Liver (tissue), 9 donors: ENCODE data around the gene ERBB4. TPM values are rescaled to one million over a fixed set of nuclear protein-coding genes. Genes with fewer than 3 reads are reported as not detected.

Experiments used
- DNase-seq: peaks from one replicate; pipeline ENCODE4 v3.0.0-alpha.2; 2017; ENCODE audit warnings: low spot score
- H3K27ac ChIP-seq, 2 donors: one replicate each; pipeline ENCODE4 v1.7.0; 2013; ENCODE audit warnings: inconsistent platforms in 2 of 2, low read length in 2 of 2, control low read depth in 1 of 2, low read depth in 1 of 2, mild to moderate bottlenecking in 1 of 2
- H3K27me3 ChIP-seq, 4 donors: one replicate each; pipeline versions ENCODE4 v1.6.1 to v1.7.0; 2013; ENCODE audit warnings: low read length in 3 of 4, inconsistent platforms in 1 of 4, mild to moderate bottlenecking in 1 of 4, moderate library complexity in 1 of 4; ENCODE audit not compliant: control insufficient read depth in 4 of 4, insufficient read depth in 4 of 4
- H3K36me3 ChIP-seq, 4 donors: one replicate each; pipeline versions ENCODE4 v1.6.1 to v1.7.0; 2013; ENCODE audit warnings: low read length in 3 of 4, mild to moderate bottlenecking in 3 of 4, low read depth in 1 of 4, moderate library complexity in 1 of 4; ENCODE audit not compliant: control insufficient read depth in 4 of 4, insufficient read depth in 3 of 4
- H3K4me1 ChIP-seq, 4 donors: one replicate each; pipeline versions ENCODE4 v1.6.1 to v1.7.0; 2013; ENCODE audit warnings: low read length in 3 of 4, mild to moderate bottlenecking in 3 of 4, moderate library complexity in 1 of 4; ENCODE audit not compliant: control insufficient read depth in 4 of 4, insufficient read depth in 4 of 4
- H3K4me3 ChIP-seq, 3 donors: one replicate each; pipeline versions ENCODE4 v1.6.1 to v1.7.0; 2013; ENCODE audit warnings: low read length in 3 of 3, control low read depth in 1 of 3, low read depth in 1 of 3, mild to moderate bottlenecking in 1 of 3
- H3K9ac ChIP-seq, 2 donors: one replicate each; pipeline ENCODE4 v1.7.0; 2013; ENCODE audit warnings: low read length in 2 of 2, mild to moderate bottlenecking in 2 of 2, moderate library complexity in 2 of 2, control low read depth in 1 of 2, low read depth in 1 of 2
- H3K9me3 ChIP-seq, 4 donors: one replicate each; pipeline versions ENCODE4 v1.6.1 to v1.7.0; 2013; ENCODE audit warnings: low read length in 3 of 4; ENCODE audit not compliant: control insufficient read depth in 4 of 4
- FOXA2 ChIP-seq: IDR thresholded peaks from 2 replicates; pipeline ENCODE4 v1.6.1; 2016; ENCODE audit warnings: antibody characterized with exemption
- GABPA ChIP-seq, 2 donors: IDR thresholded peaks in 1 of 2; conservative IDR thresholded peaks in 1 of 2; 2 replicates each; pipeline ENCODE4 v1.6.1; 2016; ENCODE audit warnings: antibody characterized with exemption in 2 of 2, mild to moderate bottlenecking in 1 of 2, moderate library complexity in 1 of 2
- HNF4A ChIP-seq, 2 donors: conservative IDR thresholded peaks; 2 replicates each; pipeline ENCODE4 v1.6.1; 2016; ENCODE audit warnings: antibody characterized with exemption in 2 of 2, mild to moderate bottlenecking in 2 of 2
- HNF4G ChIP-seq: IDR thresholded peaks from 2 replicates; pipeline ENCODE4 v1.6.1; 2016; ENCODE audit warnings: antibody characterized with exemption
- JUND ChIP-seq, 2 donors: IDR thresholded peaks; 2 replicates each; pipeline ENCODE4 v1.6.1; 2016; ENCODE audit warnings: antibody characterized with exemption in 2 of 2
- NR2F2 ChIP-seq: IDR thresholded peaks from 2 replicates; pipeline ENCODE4 v1.6.1; 2016; ENCODE audit warnings: antibody characterized with exemption
- RAD21 ChIP-seq, 2 donors: IDR thresholded peaks; 2 replicates each; pipeline ENCODE4 v1.6.1; 2016; ENCODE audit warnings: antibody characterized with exemption in 2 of 2, mild to moderate bottlenecking in 2 of 2
- RXRA ChIP-seq, 2 donors: IDR thresholded peaks; 2 replicates each; pipeline ENCODE4 v1.6.1; 2017 to 2018; ENCODE audit warnings: antibody characterized with exemption in 2 of 2, mild to moderate bottlenecking in 1 of 2
- SP1 ChIP-seq: IDR thresholded peaks from 2 replicates; pipeline ENCODE4 v1.6.1; 2018; ENCODE audit warnings: antibody characterized with exemption, mild to moderate bottlenecking
- TAF1 ChIP-seq: conservative IDR thresholded peaks from 2 replicates; pipeline ENCODE4 v1.6.1; 2016; ENCODE audit warnings: antibody characterized with exemption, mild to moderate bottlenecking
- YY1 ChIP-seq: IDR thresholded peaks from 2 replicates; pipeline ENCODE4 v1.6.1; 2016; ENCODE audit warnings: antibody characterized with exemption, mild to moderate bottlenecking
- WGBS: extraction: QIAGEN DNeasy Blood & Tissue Kit; methylation state at CpG from one replicate; pipeline ENCODE4 v1.1.7; 2013; 5-methylcytosine and 5-hydroxymethylcytosine counted together
- polyA plus RNA-seq, 2 donors: library from polyadenylated mRNA; stranded (reverse) in 1 of 2; unstranded in 1 of 2; fragments of 200-250 nt in 1 of 2; fragments of >200 nt in 1 of 2; fragmentation: Nextera tagmentation in 1 of 2; extraction: Ambion mirVana in 1 of 2; gene quantifications; one replicate each; pipeline versions ENCODE4 v1.2.1 to v1.2.3, GENCODE V29; 2013 to 2015
- total RNA-seq, 2 donors: library from RNA; depleted of rRNA; stranded (reverse); fragments of >200 nt; gene quantifications; one replicate each; pipeline ENCODE4 v1.2.3, GENCODE V29; 2014
- TF ChIP-seq, protein P1 (sequence below): IDR thresholded peaks from 2 replicates; pipeline ENCODE4 v1.6.1; 2016; ENCODE audit warnings: antibody characterized with exemption
- TF ChIP-seq, protein P2 (sequence below): IDR thresholded peaks from 2 replicates; pipeline ENCODE4 v1.6.1; 2016; ENCODE audit warnings: antibody characterized with exemption
- TF ChIP-seq, protein P3 (sequence below): IDR thresholded peaks from 2 replicates; pipeline ENCODE4 v1.6.1; 2016; ENCODE audit warnings: antibody characterized with exemption, mild to moderate bottlenecking
- TF ChIP-seq, protein P4 (sequence below): fragments of 150-350 bp; IDR thresholded peaks from 2 replicates; pipeline ENCODE4 v1.5.1; 2017; ENCODE audit warnings: improper control_type of control experiment, low read depth, low read length; ENCODE audit not compliant: missing input control
- donor health status: healthy.
- donor health status: healthy.
- donor health status: healthy.
- donor health status: healthy.
- donor health status: healthy.

Gene ERBB4
- total and polyA plus RNA-seq, 4 donors: 0.03 to 0.42 TPM; not detected in 2

DNA sequence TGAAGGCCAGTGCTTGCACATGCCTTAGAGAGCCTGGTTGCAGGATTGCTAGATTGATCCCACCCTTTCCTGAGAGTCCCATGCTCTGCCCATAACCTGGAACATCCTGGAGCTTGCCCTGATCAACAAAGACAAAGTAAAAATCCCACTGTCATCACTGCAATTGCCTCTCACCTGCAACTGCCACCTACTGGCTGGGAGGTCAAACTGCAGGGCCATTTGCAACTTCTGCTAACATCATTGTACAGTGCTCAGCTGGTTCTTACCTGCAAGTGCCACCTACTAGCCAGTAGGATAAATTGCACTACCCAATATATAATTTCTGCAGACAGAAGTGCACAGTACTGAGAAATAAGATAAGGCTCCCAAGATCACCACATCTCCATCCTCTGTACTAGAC is 1034.7 kb downstream of the ERBB4 start:
- no peak overlapping the region for H3K9ac ChIP-seq
- DNase-seq: no peak
- no peaks in the 10 kb centered on the region for H3K4me1 ChIP-seq
- peaks cover 0 to 6% (median 3%) of the 10 kb centered on the region in 4 donors for H3K9me3 ChIP-seq
- TF ChIP-seq, protein P1, sequence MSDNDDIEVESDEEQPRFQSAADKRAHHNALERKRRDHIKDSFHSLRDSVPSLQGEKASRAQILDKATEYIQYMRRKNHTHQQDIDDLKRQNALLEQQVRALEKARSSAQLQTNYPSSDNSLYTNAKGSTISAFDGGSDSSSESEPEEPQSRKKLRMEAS: no peak
- TF ChIP-seq JUND (IDR thresholded peaks at IDR 0.05) (no peak), NR2F2 (no peak), HNF4G (no peak), RAD21 (IDR thresholded peaks at IDR 0.05) (no peak), TAF1 (no peak), RXRA (IDR thresholded peaks at IDR 0.05) (no peak), HNF4A (conservative IDR thresholded peaks at IDR 0.05) (no peak), FOXA2 (no peak), YY1 (no peak), GABPA (IDR thresholded peaks at IDR 0.05 in 1 of 2, conservative IDR thresholded peaks at IDR 0.05 in 1 of 2) (no peak)
- TF ChIP-seq, protein P2, sequence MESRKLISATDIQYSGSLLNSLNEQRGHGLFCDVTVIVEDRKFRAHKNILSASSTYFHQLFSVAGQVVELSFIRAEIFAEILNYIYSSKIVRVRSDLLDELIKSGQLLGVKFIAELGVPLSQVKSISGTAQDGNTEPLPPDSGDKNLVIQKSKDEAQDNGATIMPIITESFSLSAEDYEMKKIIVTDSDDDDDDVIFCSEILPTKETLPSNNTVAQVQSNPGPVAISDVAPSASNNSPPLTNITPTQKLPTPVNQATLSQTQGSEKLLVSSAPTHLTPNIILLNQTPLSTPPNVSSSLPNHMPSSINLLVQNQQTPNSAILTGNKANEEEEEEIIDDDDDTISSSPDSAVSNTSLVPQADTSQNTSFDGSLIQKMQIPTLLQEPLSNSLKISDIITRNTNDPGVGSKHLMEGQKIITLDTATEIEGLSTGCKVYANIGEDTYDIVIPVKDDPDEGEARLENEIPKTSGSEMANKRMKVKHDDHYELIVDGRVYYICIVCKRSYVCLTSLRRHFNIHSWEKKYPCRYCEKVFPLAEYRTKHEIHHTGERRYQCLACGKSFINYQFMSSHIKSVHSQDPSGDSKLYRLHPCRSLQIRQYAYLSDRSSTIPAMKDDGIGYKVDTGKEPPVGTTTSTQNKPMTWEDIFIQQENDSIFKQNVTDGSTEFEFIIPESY: no peak
- TF ChIP-seq, protein P3, sequence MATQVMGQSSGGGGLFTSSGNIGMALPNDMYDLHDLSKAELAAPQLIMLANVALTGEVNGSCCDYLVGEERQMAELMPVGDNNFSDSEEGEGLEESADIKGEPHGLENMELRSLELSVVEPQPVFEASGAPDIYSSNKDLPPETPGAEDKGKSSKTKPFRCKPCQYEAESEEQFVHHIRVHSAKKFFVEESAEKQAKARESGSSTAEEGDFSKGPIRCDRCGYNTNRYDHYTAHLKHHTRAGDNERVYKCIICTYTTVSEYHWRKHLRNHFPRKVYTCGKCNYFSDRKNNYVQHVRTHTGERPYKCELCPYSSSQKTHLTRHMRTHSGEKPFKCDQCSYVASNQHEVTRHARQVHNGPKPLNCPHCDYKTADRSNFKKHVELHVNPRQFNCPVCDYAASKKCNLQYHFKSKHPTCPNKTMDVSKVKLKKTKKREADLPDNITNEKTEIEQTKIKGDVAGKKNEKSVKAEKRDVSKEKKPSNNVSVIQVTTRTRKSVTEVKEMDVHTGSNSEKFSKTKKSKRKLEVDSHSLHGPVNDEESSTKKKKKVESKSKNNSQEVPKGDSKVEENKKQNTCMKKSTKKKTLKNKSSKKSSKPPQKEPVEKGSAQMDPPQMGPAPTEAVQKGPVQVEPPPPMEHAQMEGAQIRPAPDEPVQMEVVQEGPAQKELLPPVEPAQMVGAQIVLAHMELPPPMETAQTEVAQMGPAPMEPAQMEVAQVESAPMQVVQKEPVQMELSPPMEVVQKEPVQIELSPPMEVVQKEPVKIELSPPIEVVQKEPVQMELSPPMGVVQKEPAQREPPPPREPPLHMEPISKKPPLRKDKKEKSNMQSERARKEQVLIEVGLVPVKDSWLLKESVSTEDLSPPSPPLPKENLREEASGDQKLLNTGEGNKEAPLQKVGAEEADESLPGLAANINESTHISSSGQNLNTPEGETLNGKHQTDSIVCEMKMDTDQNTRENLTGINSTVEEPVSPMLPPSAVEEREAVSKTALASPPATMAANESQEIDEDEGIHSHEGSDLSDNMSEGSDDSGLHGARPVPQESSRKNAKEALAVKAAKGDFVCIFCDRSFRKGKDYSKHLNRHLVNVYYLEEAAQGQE: no peak
- TF ChIP-seq, protein P4, sequence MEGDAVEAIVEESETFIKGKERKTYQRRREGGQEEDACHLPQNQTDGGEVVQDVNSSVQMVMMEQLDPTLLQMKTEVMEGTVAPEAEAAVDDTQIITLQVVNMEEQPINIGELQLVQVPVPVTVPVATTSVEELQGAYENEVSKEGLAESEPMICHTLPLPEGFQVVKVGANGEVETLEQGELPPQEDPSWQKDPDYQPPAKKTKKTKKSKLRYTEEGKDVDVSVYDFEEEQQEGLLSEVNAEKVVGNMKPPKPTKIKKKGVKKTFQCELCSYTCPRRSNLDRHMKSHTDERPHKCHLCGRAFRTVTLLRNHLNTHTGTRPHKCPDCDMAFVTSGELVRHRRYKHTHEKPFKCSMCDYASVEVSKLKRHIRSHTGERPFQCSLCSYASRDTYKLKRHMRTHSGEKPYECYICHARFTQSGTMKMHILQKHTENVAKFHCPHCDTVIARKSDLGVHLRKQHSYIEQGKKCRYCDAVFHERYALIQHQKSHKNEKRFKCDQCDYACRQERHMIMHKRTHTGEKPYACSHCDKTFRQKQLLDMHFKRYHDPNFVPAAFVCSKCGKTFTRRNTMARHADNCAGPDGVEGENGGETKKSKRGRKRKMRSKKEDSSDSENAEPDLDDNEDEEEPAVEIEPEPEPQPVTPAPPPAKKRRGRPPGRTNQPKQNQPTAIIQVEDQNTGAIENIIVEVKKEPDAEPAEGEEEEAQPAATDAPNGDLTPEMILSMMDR: no peak
- H3K36me3 ChIP-seq: no peaks in the 10 kb centered on the region
- no peak overlapping the region for H3K4me3 ChIP-seq
- H3K27ac ChIP-seq: no peak overlapping the region
- H3K27me3 ChIP-seq: peaks cover 0 to 2% (median 0%) of the 10 kb centered on the region in 4 donors

DNA sequence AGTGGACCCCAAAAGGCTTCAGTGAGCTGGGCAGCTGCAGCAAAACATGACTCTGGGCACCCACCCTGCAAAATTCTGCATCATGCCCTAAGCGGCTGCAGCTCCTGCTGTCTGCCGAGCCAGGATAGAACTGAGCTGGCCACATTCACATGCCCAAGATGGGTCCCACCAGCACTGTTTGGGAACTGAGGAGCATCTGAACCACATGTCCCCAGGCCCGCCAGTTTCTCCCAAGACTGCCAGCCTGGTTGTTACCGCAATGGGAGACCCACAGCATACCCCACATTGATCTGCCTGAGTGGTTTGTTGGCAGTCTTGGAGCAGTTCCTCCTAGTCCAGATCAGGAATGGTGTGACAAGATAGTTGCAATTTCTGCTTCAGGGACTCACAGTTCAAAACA is 1035.4 kb downstream of the ERBB4 start:
- no peaks in the 10 kb centered on the region for H3K4me1 ChIP-seq
- no peak overlapping the region for H3K27ac ChIP-seq
- no peak overlapping the region for H3K4me3 ChIP-seq
- H3K9ac ChIP-seq: no peak overlapping the region
- H3K27me3 ChIP-seq: peaks cover 0 to 2% (median 0%) of the 10 kb centered on the region in 4 donors
- 85% methylated on average over 4 of the region's 4 CpGs for WGBS
- DNase-seq: no peak
- peaks cover 0 to 6% (median 3%) of the 10 kb centered on the region in 4 donors for H3K9me3 ChIP-seq
- no peaks in the 10 kb centered on the region for H3K36me3 ChIP-seq
- TF ChIP-seq YY1 (no peak), HNF4A (conservative IDR thresholded peaks at IDR 0.05) (no peak), SP1 (no peak), JUND (IDR thresholded peaks at IDR 0.05) (no peak), HNF4G (no peak), GABPA (IDR thresholded peaks at IDR 0.05 in 1 of 2, conservative IDR thresholded peaks at IDR 0.05 in 1 of 2) (no peak)
- TF ChIP-seq, protein P2: no peak
- TF ChIP-seq, protein P3: no peak
- TF ChIP-seq, protein P1: no peak
